ENCODE data around the gene TUBA8.
"Not testable (repeated sequence)": the region's sequence is repeated elsewhere in the genome, so short reads cannot be mapped to it uniquely, and the experiment has no call there.

Gene TUBA8

GRCh38 chr22:18108187-18108586 is 2.4 kb upstream of the TUBA8 start:
- no peak for DNase-seq

- DNase-seq = no peak
Observed at GRCh38 chr22:18109410-18110193, 1.0 kb upstream of the TUBA8 start.

GRCh38 chr22:18110954-18111758 is 547 bp downstream of the TUBA8 start:
- DNase-seq = no peak

DNA sequence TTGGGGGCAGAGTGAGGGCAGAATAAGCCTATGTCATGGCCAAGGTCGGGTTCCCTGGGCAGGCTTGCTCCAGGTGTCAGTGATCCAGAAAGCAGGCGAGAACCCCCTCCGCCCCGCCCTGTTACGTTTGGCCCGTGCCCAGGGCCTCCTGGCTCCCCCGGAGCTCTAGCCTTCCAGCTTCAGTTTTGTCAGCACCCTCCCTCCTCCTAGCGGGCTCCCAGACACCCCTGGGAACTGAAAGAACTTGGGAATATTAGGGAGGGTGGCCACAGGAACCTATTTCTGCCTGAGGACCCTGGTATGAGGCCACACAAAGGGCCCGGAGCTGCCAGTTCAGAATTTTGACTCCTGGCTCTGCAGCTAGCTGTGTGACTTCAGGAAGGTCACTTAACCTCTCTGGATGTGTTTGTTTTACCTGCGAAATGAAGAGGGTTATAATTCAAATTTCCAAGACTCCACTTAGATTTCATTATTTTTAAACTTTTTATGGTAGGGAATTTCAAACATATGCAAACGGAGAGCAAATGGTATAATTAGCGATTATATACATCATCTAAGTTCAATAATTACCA is 1.2 kb downstream of the TUBA8 start:
- no peak for DNase-seq

GRCh38 chr22:18112440-18112839 is 1.8 kb downstream of the TUBA8 start:
- no peak for DNase-seq

DNA sequence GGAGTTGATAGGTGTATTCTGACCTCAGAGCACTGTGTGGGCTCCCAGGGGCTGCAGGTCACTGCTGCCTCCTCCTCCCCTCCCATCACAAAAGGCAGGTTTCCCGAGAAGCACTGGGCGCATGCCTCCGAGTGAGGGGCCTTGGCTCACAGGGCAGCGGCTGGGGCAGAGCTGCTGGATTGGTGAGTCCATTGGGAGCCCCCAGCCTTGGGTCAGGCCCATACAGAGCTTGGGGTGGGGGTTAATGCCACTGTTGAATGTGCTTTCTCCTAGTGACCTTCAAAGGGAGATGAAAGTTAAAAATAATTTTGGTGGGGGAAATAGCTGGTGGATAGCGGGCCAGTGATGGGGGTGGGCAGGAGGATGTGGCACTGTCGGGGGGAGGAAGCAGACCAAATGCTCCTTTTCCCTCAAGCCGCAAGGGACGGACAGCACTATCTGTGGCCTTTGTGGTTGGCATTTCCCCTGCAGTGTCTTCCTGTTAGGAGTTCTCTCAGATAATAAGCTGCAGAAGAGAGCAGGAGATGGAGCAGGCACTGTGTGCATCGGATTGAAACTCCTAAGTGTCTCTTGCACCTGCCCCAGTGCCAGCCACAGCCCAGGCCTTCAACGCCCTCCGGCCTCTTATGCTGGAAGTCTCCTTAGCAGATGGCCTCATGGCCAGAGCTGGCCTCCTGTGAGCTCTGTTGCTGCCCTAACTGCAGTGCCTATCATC is 3.2 kb downstream of the TUBA8 start:
- no peak for DNase-seq

DNA sequence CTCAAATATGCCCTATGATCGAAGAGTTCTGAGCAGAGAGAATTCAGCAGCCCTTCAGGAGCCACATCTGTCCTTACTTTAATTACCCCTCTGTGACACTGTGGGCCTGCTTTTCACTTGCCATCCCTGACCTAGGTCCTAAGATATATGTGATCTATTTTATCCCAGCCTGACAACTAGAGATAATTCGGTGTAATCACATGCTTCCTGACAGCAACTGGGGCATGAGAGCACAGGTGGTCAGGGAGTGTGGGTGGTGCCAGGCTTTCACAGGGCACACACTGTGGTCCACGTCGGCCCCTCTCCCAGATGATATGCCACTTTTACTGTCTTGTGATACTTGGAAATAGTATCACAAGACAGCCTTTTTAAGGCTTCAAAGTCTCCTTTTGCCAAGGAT is 3.9 kb downstream of the TUBA8 start:
- DNase-seq = no peak

- no peak for DNase-seq
Observed at GRCh38 chr22:18114976-18115652, 4.5 kb downstream of the TUBA8 start.

DNA sequence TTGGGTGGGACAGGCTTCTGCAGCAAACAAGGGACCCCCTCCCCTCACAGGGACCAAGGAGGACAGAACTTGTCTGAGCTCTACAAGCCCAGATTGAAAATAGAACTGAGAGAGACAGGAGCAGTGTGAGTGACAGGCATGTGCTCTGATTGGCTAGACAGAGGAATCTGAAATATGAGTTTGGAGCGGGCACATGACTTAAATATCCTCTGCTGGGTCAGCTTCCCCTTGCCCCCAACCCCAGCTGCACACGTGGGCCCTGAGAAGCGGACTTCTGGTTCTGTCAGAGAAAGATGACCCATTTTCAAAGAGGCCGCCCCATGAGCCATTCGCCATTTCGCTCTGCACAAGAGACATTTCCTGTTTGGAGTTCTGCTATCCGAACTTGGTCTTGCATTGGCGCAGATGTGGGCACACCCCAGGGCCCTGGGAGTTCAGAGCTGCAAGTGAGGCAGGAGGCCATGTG is 5.3 kb downstream of the TUBA8 start:
- DNase-seq = no peak

DNA sequence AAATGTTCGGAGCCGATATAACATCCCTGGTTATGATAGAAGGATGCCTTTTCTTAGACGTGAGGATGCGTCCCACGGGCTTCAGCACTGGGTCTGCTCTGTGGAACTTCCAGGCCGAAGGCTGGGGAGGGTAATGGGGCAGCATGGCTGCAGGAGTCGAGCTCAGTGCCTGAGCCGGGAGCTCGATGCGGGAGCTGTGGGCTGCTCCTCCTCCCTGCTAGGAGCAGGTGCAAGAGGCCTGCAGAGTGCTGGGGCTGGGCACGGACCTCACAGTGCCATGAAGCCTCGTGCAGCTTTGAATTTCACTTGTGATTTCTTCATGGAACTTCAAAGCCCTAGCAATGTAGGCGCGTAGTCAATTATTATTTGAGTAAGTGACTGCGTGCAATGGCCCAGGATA is 6.0 kb downstream of the TUBA8 start:
- no peak for DNase-seq

GRCh38 chr22:18118345-18118915 is 7.8 kb downstream of the TUBA8 start:
- DNase-seq = no peak

DNA sequence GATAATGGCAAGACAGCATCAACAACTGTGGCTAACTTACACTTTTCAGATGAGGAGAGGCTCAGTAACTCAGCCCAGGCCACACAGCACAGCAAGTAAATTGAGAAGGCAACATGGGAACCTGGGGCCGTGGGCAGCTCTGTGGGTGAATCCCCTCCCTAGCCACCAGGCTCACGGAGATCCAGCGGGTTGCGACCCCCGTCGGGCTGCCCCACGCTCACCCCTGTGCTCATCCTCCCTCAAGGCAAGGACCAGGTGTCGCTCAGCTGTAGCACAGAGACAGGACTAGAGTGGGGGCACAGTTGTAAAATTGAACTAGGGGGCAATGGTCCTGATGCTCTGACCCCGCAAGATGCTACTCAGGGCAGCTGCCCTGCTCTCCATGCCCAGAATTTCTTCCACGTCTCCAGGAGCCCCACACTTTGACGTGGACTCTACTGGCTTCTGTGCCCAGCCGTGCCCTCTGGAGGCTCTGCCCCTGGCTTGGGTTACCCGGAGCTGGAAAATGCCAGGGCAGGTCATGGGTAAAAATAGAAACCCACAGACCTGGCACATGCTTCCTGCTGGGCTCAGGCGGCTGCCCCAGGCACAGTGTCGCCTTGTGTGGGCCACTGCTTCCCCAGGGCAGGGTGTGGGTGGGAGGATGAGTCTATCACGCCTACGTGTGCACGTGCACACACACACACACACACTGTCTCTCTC is 9.0 kb downstream of the TUBA8 start:
- no peak for DNase-seq

GRCh38 chr22:18120857-18121256 is 10.2 kb downstream of the TUBA8 start:
- no peak for DNase-seq

GRCh38 chr22:18121506-18121905 is 10.9 kb downstream of the TUBA8 start:
- DNase-seq = no peak

DNA sequence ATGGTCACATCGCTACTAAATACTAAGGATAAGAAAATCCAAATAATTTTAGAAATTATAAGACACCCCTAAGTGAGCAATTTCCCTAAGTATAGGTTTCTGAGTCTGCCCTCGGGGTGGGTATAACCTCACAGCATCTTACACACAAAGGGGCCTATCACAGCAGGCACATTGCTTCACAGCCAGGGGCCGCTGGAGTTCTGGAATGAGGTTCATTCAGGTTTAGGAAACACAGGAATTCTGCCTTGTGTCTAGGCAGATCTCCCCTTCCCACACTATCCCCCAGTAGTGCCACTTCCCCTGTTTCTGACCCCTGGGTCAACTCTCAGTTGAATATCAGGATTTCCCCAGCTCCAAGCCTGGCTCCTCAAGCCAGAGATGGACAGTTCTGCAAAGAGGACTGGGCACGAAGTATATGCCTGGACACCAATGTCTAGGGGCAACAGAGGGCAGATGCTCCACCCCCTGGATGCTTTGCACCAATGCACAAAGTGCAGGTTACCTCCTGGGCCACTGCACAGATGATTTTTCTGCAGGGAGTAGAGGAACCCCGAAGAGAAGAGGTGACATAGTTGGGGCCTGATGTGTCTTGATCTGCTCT is 11.4 kb downstream of the TUBA8 start:
- DNase-seq = no peak

- not testable (repeated sequence) for DNase-seq
Observed at GRCh38 chr22:18123476-18124025, 12.9 kb downstream of the TUBA8 start.

DNA sequence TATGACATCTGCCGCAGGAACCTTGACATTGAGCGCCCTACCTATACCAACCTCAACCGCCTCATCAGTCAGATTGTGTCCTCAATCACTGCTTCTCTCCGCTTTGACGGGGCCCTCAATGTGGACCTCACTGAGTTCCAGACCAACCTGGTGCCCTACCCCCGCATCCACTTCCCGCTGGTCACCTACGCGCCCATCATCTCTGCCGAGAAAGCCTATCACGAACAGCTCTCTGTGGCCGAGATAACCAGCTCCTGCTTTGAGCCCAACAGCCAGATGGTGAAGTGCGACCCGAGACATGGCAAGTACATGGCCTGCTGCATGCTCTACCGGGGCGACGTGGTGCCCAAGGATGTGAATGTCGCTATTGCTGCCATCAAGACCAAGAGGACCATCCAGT is 16.0 kb downstream of the TUBA8 start:
- DNase-seq = no peak

- no peak for DNase-seq
Observed at GRCh38 chr22:18130018-18130417, 19.4 kb downstream of the TUBA8 start.

GRCh38 chr22:18130699-18131429 is 20.3 kb downstream of the TUBA8 start:
- DNase-seq = no peak

DNA sequence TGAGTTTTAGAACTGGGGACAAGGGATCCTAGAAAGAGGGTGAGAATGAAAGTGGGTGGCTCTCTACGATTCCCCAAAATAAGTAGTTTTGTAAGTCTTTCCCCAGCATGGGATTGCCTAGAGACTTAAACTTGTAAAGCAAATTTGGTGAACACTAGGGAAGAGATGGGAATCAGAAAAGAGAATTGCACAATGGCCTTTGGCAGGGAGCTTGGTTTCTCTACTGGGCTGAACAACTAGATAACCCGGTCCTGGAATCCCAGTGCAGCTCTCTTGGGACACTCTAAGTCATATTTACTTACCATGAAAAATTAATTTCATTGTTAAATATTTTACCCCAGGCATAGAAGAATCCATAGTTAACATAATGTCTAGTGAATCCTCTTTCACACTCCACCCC is 22.8 kb downstream of the TUBA8 start:
- no peak for DNase-seq
